Thyroid gland (tissue), 4 donors: ENCODE results near the gene KLHL34.

ENCODE experiments used
- POLR2A ChIP-seq, 2 donors: fragments of 450-650 bp; IDR thresholded peaks; one replicate each; pipeline ENCODE4 v1.6.1; 2017; ENCODE audit warnings: antibody characterized with exemption in 2 of 2, mild to moderate bottlenecking in 2 of 2, moderate library complexity in 1 of 2
- TF ChIP-seq, protein P1 (sequence below), 6 experiments: fragments of 200-600 bp in 3 of 6; fragments of 450-650 bp in 3 of 6; sonication (generic) in 3 of 6; IDR thresholded peaks; one replicate each; pipeline ENCODE4 v1.5.1; 2016 to 2019; ENCODE audit warnings: antibody characterized with exemption in 6 of 6, mild to moderate bottlenecking in 2 of 6, inconsistent platforms in 1 of 6, moderate library complexity in 1 of 6

DNA sequence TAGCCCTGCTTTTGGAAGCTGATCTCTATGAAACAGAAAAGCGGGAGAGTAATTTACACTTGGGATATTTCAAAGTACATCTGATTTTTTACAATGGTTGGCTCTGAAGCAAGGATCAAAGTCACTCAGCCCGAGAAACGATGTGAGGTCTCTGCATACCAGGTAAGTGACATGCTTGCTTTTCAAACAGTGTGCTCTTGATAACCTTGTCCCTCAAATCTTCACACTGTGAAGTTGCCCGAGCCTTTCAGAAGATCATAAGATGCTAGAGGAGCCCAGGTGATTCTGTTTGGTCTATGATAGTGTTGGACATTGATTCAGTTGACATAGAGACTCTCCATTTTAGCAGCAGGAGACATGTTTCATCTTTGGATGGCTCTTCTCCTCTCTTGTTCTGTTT is 47.1 kb upstream of the KLHL34 start:
- TF ChIP-seq POLR2A (IDR thresholded peaks at IDR 0.05), result no peak
- TF ChIP-seq, protein P1, sequence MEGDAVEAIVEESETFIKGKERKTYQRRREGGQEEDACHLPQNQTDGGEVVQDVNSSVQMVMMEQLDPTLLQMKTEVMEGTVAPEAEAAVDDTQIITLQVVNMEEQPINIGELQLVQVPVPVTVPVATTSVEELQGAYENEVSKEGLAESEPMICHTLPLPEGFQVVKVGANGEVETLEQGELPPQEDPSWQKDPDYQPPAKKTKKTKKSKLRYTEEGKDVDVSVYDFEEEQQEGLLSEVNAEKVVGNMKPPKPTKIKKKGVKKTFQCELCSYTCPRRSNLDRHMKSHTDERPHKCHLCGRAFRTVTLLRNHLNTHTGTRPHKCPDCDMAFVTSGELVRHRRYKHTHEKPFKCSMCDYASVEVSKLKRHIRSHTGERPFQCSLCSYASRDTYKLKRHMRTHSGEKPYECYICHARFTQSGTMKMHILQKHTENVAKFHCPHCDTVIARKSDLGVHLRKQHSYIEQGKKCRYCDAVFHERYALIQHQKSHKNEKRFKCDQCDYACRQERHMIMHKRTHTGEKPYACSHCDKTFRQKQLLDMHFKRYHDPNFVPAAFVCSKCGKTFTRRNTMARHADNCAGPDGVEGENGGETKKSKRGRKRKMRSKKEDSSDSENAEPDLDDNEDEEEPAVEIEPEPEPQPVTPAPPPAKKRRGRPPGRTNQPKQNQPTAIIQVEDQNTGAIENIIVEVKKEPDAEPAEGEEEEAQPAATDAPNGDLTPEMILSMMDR (IDR thresholded peaks at IDR 0.05), result no peak
